Adrenal gland (tissue), 5 donors: Measurements from ENCODE around the gene DOCK3.

Experiments used
- POLR2A ChIP-seq, 2 donors: fragments of 450-650 bp; IDR thresholded peaks; one replicate each; pipeline ENCODE4 v1.6.1; 2017; ENCODE audit warnings: antibody characterized with exemption in 2 of 2, mild to moderate bottlenecking in 2 of 2, moderate library complexity in 1 of 2
- TF ChIP-seq, protein P1 (sequence below), 6 experiments: fragments of 450-650 bp in 4 of 6; fragments of 200-600 bp in 2 of 6; sonication (generic) in 1 of 6; IDR thresholded peaks; 1 replicate in 5 of 6; 2 replicates in 1 of 6; pipeline versions ENCODE4 v1.5.1 to v1.8.0; 2016 to 2021; ENCODE audit warnings: antibody characterized with exemption in 6 of 6, mild to moderate bottlenecking in 2 of 6, moderate library complexity in 1 of 6
- donor health status: DM: no; HTN: no; CAD: no.

DNA sequence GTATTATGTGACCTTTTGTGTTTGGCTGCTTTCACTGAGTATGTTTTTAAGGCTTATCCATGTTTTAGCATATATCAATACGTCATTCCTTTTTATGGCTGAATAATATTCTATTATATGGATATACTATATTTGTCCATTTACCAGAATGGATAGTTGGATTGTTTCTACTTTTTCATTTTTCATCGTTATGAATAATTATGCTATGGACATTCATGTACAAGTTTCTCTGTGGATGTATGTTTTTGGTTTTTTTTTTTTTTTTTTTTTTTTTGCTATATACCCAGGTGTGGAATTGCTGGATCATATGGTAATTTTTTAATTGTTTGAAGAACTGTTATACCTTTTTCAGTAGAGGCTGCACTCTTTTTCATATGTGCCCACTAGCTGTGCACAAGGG, 23.5 kb downstream of the DOCK3 start:
- TF ChIP-seq POLR2A (IDR thresholded peaks at IDR 0.05) = no peak
- TF ChIP-seq, protein P1, sequence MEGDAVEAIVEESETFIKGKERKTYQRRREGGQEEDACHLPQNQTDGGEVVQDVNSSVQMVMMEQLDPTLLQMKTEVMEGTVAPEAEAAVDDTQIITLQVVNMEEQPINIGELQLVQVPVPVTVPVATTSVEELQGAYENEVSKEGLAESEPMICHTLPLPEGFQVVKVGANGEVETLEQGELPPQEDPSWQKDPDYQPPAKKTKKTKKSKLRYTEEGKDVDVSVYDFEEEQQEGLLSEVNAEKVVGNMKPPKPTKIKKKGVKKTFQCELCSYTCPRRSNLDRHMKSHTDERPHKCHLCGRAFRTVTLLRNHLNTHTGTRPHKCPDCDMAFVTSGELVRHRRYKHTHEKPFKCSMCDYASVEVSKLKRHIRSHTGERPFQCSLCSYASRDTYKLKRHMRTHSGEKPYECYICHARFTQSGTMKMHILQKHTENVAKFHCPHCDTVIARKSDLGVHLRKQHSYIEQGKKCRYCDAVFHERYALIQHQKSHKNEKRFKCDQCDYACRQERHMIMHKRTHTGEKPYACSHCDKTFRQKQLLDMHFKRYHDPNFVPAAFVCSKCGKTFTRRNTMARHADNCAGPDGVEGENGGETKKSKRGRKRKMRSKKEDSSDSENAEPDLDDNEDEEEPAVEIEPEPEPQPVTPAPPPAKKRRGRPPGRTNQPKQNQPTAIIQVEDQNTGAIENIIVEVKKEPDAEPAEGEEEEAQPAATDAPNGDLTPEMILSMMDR (IDR thresholded peaks at IDR 0.05) = no peak
